Nephron (organoid): ENCODE data around the gene TENM4.

Source experiments
- H3K27ac Mint-ChIP-seq, 3 experiments: 2 replicates each; pipeline ENCODE4 v1.8.0; 2020; ENCODE audit warnings: mixed read lengths in 3 of 3, mild to moderate bottlenecking in 2 of 3, moderate library complexity in 1 of 3
- H3K27me3 Mint-ChIP-seq: 2 replicates; pipeline ENCODE4 v1.8.0; 2021; ENCODE audit warnings: low read depth, mild to moderate bottlenecking, moderate library complexity, mixed read lengths
- H3K36me3 Mint-ChIP-seq: 2 replicates; pipeline ENCODE4 v1.8.0; 2020; ENCODE audit warnings: low read depth, mixed read lengths
- H3K4me1 Mint-ChIP-seq: 2 replicates; pipeline ENCODE4 v1.8.0; 2020; ENCODE audit warnings: mixed read lengths
- H3K4me3 Mint-ChIP-seq, 3 experiments: 2 replicates each; pipeline ENCODE4 v1.8.0; 2020; ENCODE audit warnings: mild to moderate bottlenecking in 3 of 3, mixed read lengths in 3 of 3, moderate library complexity in 2 of 3
- H3K9me3 Mint-ChIP-seq: 2 replicates; pipeline ENCODE4 v1.8.0; 2020; ENCODE audit warnings: mixed read lengths
- TF ChIP-seq, protein P1 (sequence below), 3 experiments: fragments of 200-600 bp; sonication (generic); IDR thresholded peaks; one replicate each; pipeline ENCODE4 v1.5.0; 2021; ENCODE audit warnings: antibody characterized with exemption in 3 of 3; ENCODE audit not compliant: unreplicated experiment in 3 of 3

Gene TENM4

DNA sequence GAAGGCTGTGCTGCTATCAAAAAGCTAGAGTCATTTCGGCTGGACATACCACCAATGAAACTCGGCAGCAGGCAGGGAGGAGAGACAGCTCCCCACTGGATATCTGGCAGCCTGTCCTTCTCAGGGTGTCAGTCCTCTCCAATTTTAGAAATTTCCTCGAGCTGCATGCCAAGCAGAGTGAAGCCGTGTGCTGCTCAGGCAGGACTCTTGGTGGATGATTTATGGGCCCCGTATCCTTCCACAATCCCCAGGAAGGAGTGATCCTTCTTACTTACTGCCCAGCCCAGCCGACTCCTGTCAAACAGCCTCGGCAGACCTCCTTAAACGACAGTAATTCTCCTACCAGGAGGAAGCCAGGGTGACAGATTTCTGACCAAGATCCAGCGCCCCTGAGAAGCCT lies 410.4 kb downstream of the TENM4 start:
- H3K27ac Mint-ChIP-seq = peak overlapping the region; percentile 44 to 80 (median 66)
- peaks cover 4% of the 10 kb centered on the region for H3K27me3 Mint-ChIP-seq
- TF ChIP-seq, protein P1, sequence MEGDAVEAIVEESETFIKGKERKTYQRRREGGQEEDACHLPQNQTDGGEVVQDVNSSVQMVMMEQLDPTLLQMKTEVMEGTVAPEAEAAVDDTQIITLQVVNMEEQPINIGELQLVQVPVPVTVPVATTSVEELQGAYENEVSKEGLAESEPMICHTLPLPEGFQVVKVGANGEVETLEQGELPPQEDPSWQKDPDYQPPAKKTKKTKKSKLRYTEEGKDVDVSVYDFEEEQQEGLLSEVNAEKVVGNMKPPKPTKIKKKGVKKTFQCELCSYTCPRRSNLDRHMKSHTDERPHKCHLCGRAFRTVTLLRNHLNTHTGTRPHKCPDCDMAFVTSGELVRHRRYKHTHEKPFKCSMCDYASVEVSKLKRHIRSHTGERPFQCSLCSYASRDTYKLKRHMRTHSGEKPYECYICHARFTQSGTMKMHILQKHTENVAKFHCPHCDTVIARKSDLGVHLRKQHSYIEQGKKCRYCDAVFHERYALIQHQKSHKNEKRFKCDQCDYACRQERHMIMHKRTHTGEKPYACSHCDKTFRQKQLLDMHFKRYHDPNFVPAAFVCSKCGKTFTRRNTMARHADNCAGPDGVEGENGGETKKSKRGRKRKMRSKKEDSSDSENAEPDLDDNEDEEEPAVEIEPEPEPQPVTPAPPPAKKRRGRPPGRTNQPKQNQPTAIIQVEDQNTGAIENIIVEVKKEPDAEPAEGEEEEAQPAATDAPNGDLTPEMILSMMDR (IDR thresholded peaks at IDR 0.05; ENCODE audit: unreplicated experiment in 3 of 3) = no peak
- H3K4me3 Mint-ChIP-seq = peak overlapping the region in 2 of 3 experiments; percentile 28 to 57
- H3K9me3 Mint-ChIP-seq = no peaks in the 10 kb centered on the region
- H3K4me1 Mint-ChIP-seq = peaks cover 60% of the 10 kb centered on the region
- H3K36me3 Mint-ChIP-seq = no peaks in the 10 kb centered on the region

DNA sequence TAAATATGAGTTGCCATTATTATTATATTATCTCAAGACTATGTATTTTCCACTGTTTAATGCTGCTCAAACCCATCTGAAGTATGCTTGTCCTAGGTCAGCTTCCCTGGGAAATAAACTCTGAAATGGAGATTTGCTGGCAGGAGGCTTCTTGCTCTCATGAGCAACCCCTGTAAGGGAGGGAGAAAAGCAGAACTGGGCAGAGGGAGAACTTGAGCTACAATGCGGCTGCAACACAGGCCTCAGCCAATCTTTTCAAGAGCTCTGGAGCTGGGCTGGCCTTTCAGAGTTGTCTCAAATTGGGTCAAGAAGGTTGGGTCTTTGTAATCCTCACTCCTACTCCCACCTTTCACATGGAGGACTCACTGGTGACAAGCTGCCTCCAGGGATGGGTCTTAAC lies 412.6 kb downstream of the TENM4 start:
- Mint-ChIP-seq H3K27ac (peak overlapping the region in 1 of 3 experiments; percentile 47), H3K4me1 (peaks cover 58% of the 10 kb centered on the region), H3K9me3 (no peaks in the 10 kb centered on the region), H3K27me3 (peaks cover 4% of the 10 kb centered on the region), H3K36me3 (no peaks in the 10 kb centered on the region), H3K4me3 (no peak overlapping the region)
- TF ChIP-seq, protein P1 (IDR thresholded peaks at IDR 0.05; ENCODE audit: unreplicated experiment in 3 of 3) = no peak

DNA sequence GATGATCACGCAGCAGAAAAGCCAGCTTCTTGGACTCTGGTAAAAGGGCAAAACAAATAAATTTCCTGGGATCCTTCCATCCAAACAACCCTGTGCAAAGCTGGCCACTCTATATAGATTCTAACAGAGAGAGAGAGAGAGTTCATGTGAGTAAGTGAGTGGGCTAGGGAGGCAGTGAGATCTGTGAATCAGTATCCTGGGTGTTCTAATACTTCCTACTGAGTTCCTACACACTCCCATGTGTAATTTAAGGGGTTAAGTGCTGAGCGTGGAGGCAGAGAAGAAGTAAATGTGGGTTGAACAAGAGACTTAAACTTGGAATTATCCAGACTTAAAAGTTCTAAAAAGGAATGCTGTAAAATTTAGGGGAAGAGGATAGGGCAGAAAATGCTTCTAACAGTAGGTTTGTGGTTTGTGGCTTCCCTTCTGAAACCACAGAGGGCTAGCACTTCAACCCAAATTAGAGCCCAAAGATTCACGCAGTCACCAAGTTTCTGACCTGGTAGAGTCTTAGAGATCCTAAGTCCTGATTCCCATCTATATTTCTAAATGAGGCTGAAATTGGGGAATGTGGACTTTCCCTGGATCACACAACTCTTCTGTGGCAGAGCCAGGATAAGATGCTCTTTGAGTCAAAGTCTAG lies 413.9 kb downstream of the TENM4 start:
- H3K4me1 Mint-ChIP-seq = peaks cover 58% of the 10 kb centered on the region
- no peaks in the 10 kb centered on the region for H3K36me3 Mint-ChIP-seq
- peaks cover 4% of the 10 kb centered on the region for H3K27me3 Mint-ChIP-seq
- peak overlapping the region in 2 of 3 experiments; percentile 3 to 34 for H3K27ac Mint-ChIP-seq
- TF ChIP-seq, protein P1 (IDR thresholded peaks at IDR 0.05; ENCODE audit: unreplicated experiment in 3 of 3) = no peak
- no peaks in the 10 kb centered on the region for H3K9me3 Mint-ChIP-seq
- no peak overlapping the region for H3K4me3 Mint-ChIP-seq

DNA sequence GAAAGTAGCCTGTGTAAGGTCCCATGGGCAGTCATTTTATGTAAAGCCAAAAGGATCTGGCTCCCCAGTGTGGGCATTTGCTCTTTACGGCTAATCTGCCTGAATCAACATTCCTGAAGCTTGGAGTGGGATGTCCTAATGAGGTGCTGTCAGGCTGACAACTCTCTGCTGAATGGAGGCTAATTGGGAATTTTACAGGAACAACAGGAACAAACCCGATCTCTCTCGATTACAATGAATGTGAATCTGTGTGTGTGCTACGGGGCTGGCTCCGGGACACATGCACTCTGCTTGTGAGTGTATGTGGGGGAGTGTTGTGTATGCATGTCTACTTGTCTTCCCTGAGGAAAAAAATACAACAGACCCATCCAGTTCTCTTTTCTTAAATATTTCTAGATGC lies 415.2 kb downstream of the TENM4 start:
- TF ChIP-seq, protein P1 (IDR thresholded peaks at IDR 0.05; ENCODE audit: unreplicated experiment in 3 of 3) = no peak
- Mint-ChIP-seq H3K4me3 (no peak overlapping the region), H3K4me1 (peaks cover 56% of the 10 kb centered on the region), H3K27me3 (no peaks in the 10 kb centered on the region), H3K27ac (peak overlapping the region in 1 of 3 experiments; percentile 5), H3K36me3 (no peaks in the 10 kb centered on the region), H3K9me3 (no peaks in the 10 kb centered on the region)

DNA sequence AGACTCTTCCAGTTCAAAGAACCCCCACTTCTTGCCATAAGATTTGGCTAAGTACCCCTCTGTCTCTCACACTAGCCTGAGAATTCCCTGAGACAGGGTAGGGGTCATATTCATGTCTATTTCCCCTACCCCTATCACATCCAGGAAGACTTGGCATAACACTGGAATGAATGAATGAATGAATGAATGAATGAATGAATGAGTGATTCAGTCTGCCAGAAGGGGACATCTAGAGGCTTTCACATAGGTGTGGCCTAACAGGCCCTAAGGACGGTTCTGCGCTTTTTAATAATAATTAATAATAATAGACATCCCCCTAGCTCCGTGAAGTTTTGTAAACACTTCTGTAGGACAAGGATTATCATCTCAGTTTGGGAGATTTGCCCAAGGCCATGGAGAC lies 415.7 kb downstream of the TENM4 start:
- H3K4me3 Mint-ChIP-seq = no peak overlapping the region
- no peaks in the 10 kb centered on the region for H3K9me3 Mint-ChIP-seq
- no peaks in the 10 kb centered on the region for H3K27me3 Mint-ChIP-seq
- H3K27ac Mint-ChIP-seq = no peak overlapping the region
- H3K36me3 Mint-ChIP-seq = no peaks in the 10 kb centered on the region
- TF ChIP-seq, protein P1 (IDR thresholded peaks at IDR 0.05; ENCODE audit: unreplicated experiment in 3 of 3) = no peak
- H3K4me1 Mint-ChIP-seq = peaks cover 56% of the 10 kb centered on the region

DNA sequence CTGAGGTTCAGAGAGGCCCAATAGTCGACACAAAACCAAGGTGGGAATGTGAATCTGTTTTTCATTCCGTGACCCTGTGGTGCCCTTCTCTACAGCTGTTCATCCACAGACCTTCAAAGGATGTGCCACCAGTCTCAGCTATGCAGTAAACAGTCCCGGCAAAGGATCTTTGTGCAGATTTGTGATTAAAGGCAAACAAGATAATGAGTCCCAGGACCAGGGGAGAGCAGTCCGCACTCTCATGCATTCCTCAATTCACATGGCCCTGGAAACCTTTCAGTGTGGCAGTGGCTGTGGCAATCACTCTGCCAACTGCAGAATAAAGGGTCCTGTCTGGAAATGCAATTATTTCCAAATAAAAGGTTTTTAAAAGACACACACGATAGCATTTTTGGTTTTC lies 418.6 kb downstream of the TENM4 start:
- no peaks in the 10 kb centered on the region for H3K36me3 Mint-ChIP-seq
- H3K4me3 Mint-ChIP-seq = no peak overlapping the region
- peaks cover 58% of the 10 kb centered on the region for H3K4me1 Mint-ChIP-seq
- H3K9me3 Mint-ChIP-seq = no peaks in the 10 kb centered on the region
- H3K27me3 Mint-ChIP-seq = no peaks in the 10 kb centered on the region
- TF ChIP-seq, protein P1 (IDR thresholded peaks at IDR 0.05; ENCODE audit: unreplicated experiment in 3 of 3) = no peak
- H3K27ac Mint-ChIP-seq = no peak overlapping the region
